HepG2 (cell line): ENCODE data around the gene NCOA6. TPM values are rescaled to one million over a fixed set of nuclear protein-coding genes. Genes with fewer than 3 reads are reported as not detected.
A peak's percentile ranks its signal among the peaks of the same experiment; 100 is the strongest.

Experiments
- ATF7 ChIP-seq, 2 experiments: fragments of 450-650 bp in 1 of 2; sonication (generic) in 1 of 2; formaldehyde crosslinking in 1 of 2; IDR thresholded peaks; 2 replicates each; pipeline versions ENCODE4 v1.4.0 to v1.6.1; 2016 to 2020; ENCODE audit warnings: antibody characterized with exemption in 1 of 2, mild to moderate bottlenecking in 1 of 2, missing genetic modification reagents in 1 of 2
- DMTF1 ChIP-seq: sonication (generic); formaldehyde crosslinking; IDR thresholded peaks from 2 replicates; pipeline ENCODE4 v1.4.0; 2020; ENCODE audit warnings: mild to moderate bottlenecking, missing genetic modification reagents
- DNMT1 ChIP-seq: sonication (generic); formaldehyde crosslinking; IDR thresholded peaks from 2 replicates; pipeline ENCODE4 v1.5.1; 2020; ENCODE audit warnings: mild to moderate bottlenecking, missing genetic modification reagents
- GTF2F1 ChIP-seq: fragments of 150-350 bp; IDR thresholded peaks from 2 replicates; pipeline ENCODE4 v1.6.1; 2014; ENCODE audit warnings: low read length
- HOXA9 ChIP-seq: sonication (generic); formaldehyde crosslinking; IDR thresholded peaks from 2 replicates; pipeline ENCODE4 v1.8.1; 2022; ENCODE audit warnings: missing genetic modification reagents, mild to moderate bottlenecking, moderate library complexity, borderline replicate concordance
- PAWR ChIP-seq: sonication (generic); formaldehyde crosslinking; IDR thresholded peaks from 2 replicates; pipeline ENCODE4 v1.4.0; 2020; ENCODE audit warnings: missing genetic modification reagents, mild to moderate bottlenecking, borderline replicate concordance
- POLR2A ChIP-seq, 2 experiments: IDR thresholded peaks; 2 replicates each; pipeline ENCODE4 v1.6.1; 2011; ENCODE audit warnings: low read depth in 2 of 2, low read length in 2 of 2, mild to moderate bottlenecking in 1 of 2, moderate library complexity in 1 of 2; ENCODE audit not compliant: insufficient read depth in 1 of 2
- POLR2G ChIP-seq: fragments of 200-400 bp; formaldehyde crosslinking; IDR thresholded peaks from 2 replicates; pipeline ENCODE4 v1.6.1; 2018; ENCODE audit warnings: mild to moderate bottlenecking, low read depth, low read length, moderate library complexity
- RFX5 ChIP-seq: IDR thresholded peaks from 2 replicates; pipeline ENCODE4 v1.6.1; 2011; ENCODE audit warnings: low read depth, low read length, improper control_type of control experiment
- SAFB2 ChIP-seq: sonication (generic); formaldehyde crosslinking; IDR thresholded peaks from 2 replicates; pipeline ENCODE4 v1.5.1; 2020; ENCODE audit warnings: missing genetic modification reagents, low read depth, mild to moderate bottlenecking, borderline replicate concordance
- SETDB1 ChIP-seq: sonication (generic); formaldehyde crosslinking; IDR thresholded peaks from 2 replicates; pipeline ENCODE4 v1.5.1; 2020; ENCODE audit warnings: missing genetic modification reagents, mild to moderate bottlenecking, borderline replicate concordance
- SOX5 ChIP-seq: IDR thresholded peaks from 2 replicates; pipeline ENCODE4 v1.6.1; 2016; ENCODE audit warnings: borderline replicate concordance
- ZBTB25 ChIP-seq: IDR thresholded peaks from 2 replicates; pipeline ENCODE4 v1.6.1; 2018; ENCODE audit warnings: missing genetic modification reagents
- ZBTB33 ChIP-seq: sonication (generic); formaldehyde crosslinking; IDR thresholded peaks from 2 replicates; pipeline ENCODE4 v1.4.0; 2020; ENCODE audit warnings: missing genetic modification reagents
- ZFP41 ChIP-seq: sonication (generic); formaldehyde crosslinking; IDR thresholded peaks from 2 replicates; pipeline ENCODE4 v1.4.0; 2020; ENCODE audit warnings: mild to moderate bottlenecking, missing genetic modification reagents, borderline replicate concordance
- ZNF282 ChIP-seq: fragments of 450-650 bp; IDR thresholded peaks from 2 replicates; pipeline ENCODE4 v1.6.1; 2018; ENCODE audit not compliant: partially characterized antibody
- ZNF431 ChIP-seq: sonication (generic); formaldehyde crosslinking; IDR thresholded peaks from 2 replicates; pipeline ENCODE4 v1.9.0; 2022; ENCODE audit warnings: missing genetic modification reagents, low read depth, mild to moderate bottlenecking, borderline replicate concordance
- ZNF543 ChIP-seq: sonication (generic); formaldehyde crosslinking; IDR thresholded peaks from 2 replicates; pipeline ENCODE4 v1.4.0; 2020; ENCODE audit warnings: mild to moderate bottlenecking, missing genetic modification reagents
- ZNF546 ChIP-seq: sonication (generic); formaldehyde crosslinking; conservative IDR thresholded peaks from 2 replicates; pipeline ENCODE4 v1.8.1; 2023; ENCODE audit warnings: mild to moderate bottlenecking, missing genetic modification reagents
- ZNF577 ChIP-seq: sonication (generic); formaldehyde crosslinking; IDR thresholded peaks from 2 replicates; pipeline ENCODE4 v1.4.0; 2020; ENCODE audit warnings: mild to moderate bottlenecking, low read depth, missing genetic modification reagents, borderline replicate concordance
- polyA plus RNA-seq, 8 experiments: library from polyadenylated mRNA; depleted of rRNA in 3 of 8; stranded (reverse) in 7 of 8; unstranded in 1 of 8; fragments of >200 nt; fragmentation: Illumina TruSeq in 4 of 8; extraction: Trizol in 4 of 8; gene quantifications; 2 replicates each; pipeline versions ENCODE4 v1.2.1 to v1.2.3, GENCODE V29; 2011 to 2016; ENCODE audit warnings: low read depth in 4 of 8, missing spikeins in 1 of 8, mixed read lengths in 1 of 8; ENCODE audit not compliant: insufficient read depth in 1 of 8
- total RNA-seq, 5 experiments: library from RNA; depleted of rRNA; stranded (reverse); fragments of >200 nt; fragmentation: Illumina TruSeq; extraction: Trizol; gene quantifications; 2 replicates each; pipeline ENCODE4 v1.2.3, GENCODE V29; 2016; ENCODE audit warnings: low read depth in 1 of 5
- TF ChIP-seq, protein P1 (sequence below): sonication (generic); formaldehyde crosslinking; conservative IDR thresholded peaks from 2 replicates; pipeline ENCODE4 v1.4.0; 2020; ENCODE audit warnings: missing genetic modification reagents
- TF ChIP-seq, protein P2 (sequence below): sonication (generic); formaldehyde crosslinking; IDR thresholded peaks from 2 replicates; pipeline ENCODE4 v1.8.1; 2022; ENCODE audit warnings: mild to moderate bottlenecking, missing genetic modification reagents

The NCOA6 gene
- total and polyA plus RNA-seq, 2 of the 13 experiments (the other 11 are each of a cell fraction or from before 2014, with no cell fraction given) = 11.2 to 29.3 TPM

GRCh38 chr20:34708621-34709043, 116.8 kb downstream of the NCOA6 start (continued):
- TF ChIP-seq, protein P1, sequence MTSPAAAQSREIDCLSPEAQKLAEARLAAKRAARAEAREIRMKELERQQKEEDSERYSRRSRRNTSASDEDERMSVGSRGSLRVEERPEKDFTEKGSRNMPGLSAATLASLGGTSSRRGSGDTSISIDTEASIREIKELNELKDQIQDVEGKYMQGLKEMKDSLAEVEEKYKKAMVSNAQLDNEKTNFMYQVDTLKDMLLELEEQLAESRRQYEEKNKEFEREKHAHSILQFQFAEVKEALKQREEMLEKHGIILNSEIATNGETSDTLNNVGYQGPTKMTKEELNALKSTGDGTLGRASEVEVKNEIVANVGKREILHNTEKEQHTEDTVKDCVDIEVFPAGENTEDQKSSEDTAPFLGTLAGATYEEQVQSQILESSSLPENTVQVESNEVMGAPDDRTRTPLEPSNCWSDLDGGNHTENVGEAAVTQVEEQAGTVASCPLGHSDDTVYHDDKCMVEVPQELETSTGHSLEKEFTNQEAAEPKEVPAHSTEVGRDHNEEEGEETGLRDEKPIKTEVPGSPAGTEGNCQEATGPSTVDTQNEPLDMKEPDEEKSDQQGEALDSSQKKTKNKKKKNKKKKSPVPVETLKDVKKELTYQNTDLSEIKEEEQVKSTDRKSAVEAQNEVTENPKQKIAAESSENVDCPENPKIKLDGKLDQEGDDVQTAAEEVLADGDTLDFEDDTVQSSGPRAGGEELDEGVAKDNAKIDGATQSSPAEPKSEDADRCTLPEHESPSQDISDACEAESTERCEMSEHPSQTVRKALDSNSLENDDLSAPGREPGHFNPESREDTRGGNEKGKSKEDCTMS = no peak
- no peak for TF ChIP-seq DMTF1 (CRISPR knock-in tag)
- TF ChIP-seq ZNF543 (CRISPR knock-in tag) = no peak
- no peak for TF ChIP-seq RFX5
- TF ChIP-seq GTF2F1 = no peak
- TF ChIP-seq ZNF282 = no peak
- no peak for TF ChIP-seq ZNF546 (CRISPR knock-in tag)
- no peak for TF ChIP-seq POLR2A (IDR thresholded peaks at IDR 0.05; ENCODE audit: insufficient read depth in 1 of 2, low read depth in 2 of 2, low read length in 2 of 2)
- TF ChIP-seq SOX5 (CRISPR knock-in tag) = no peak
- TF ChIP-seq DNMT1 (CRISPR knock-in tag) = no peak
- no peak for TF ChIP-seq ZFP41
- TF ChIP-seq SAFB2 (CRISPR knock-in tag) = no peak
- no peak for TF ChIP-seq ATF7 (IDR thresholded peaks at IDR 0.05)
- TF ChIP-seq ATF7 (CRISPR knock-in tag; IDR thresholded peaks at IDR 0.05) = 0 out of 2 replicates have a peak, but pooled peaks have one; percentile 1
- TF ChIP-seq ZNF431 = no peak
- peak; percentile 68 for TF ChIP-seq ZBTB33 (CRISPR knock-in tag)
- 0 out of 2 replicates have a peak, but pooled peaks have one; percentile 17 for TF ChIP-seq POLR2G
- no peak for TF ChIP-seq PAWR (CRISPR knock-in tag)
- TF ChIP-seq HOXA9 (CRISPR knock-in tag) = no peak
- no peak for TF ChIP-seq SETDB1 (CRISPR knock-in tag)
- no peak for TF ChIP-seq ZNF577 (CRISPR knock-in tag)
- no peak for TF ChIP-seq ZBTB25
- TF ChIP-seq, protein P2, sequence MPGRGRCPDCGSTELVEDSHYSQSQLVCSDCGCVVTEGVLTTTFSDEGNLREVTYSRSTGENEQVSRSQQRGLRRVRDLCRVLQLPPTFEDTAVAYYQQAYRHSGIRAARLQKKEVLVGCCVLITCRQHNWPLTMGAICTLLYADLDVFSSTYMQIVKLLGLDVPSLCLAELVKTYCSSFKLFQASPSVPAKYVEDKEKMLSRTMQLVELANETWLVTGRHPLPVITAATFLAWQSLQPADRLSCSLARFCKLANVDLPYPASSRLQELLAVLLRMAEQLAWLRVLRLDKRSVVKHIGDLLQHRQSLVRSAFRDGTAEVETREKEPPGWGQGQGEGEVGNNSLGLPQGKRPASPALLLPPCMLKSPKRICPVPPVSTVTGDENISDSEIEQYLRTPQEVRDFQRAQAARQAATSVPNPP (CRISPR knock-in tag) = no peak
